Iris pigment epithelial cell (primary cell): ENCODE measurements around the gene ING5.

Experiments used
- DNase-seq: peaks from one replicate; pipeline ENCODE4 v3.0.0-alpha.2; 2011; ENCODE audit warnings: low read depth

The ING5 gene

GRCh38 chr2:241760301-241760771 is 58.5 kb downstream of the ING5 start:
- DNase-seq = no peak

- DNase-seq = no peak
These were observed 60.6 kb downstream of the ING5 start for GRCh38 chr2:241762321-241762932.

DNA sequence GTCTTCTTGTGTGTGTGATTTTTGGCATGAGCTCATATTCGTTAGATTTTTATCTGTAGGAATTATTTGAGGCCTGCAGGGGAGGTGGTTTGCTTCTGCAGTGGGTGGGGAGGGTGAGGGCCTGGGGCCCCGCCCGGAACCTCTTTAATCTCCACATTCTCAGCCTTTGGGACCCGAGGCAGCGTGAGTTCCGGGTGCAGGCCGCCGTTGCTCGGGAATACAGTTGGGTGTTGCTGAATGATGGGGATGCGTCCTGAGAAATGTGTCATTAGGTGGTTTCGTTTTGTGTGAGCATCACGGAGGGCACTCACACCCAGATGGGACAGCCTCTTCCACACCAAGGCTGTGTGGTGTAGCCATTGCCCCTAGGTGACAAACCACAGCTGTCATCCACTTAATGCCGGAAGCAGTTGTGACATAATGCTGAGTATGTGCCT is 61.1 kb downstream of the ING5 start:
- DNase-seq = no peak

GRCh38 chr2:241763551-241764274 is 61.9 kb downstream of the ING5 start:
- DNase-seq = no peak

DNA sequence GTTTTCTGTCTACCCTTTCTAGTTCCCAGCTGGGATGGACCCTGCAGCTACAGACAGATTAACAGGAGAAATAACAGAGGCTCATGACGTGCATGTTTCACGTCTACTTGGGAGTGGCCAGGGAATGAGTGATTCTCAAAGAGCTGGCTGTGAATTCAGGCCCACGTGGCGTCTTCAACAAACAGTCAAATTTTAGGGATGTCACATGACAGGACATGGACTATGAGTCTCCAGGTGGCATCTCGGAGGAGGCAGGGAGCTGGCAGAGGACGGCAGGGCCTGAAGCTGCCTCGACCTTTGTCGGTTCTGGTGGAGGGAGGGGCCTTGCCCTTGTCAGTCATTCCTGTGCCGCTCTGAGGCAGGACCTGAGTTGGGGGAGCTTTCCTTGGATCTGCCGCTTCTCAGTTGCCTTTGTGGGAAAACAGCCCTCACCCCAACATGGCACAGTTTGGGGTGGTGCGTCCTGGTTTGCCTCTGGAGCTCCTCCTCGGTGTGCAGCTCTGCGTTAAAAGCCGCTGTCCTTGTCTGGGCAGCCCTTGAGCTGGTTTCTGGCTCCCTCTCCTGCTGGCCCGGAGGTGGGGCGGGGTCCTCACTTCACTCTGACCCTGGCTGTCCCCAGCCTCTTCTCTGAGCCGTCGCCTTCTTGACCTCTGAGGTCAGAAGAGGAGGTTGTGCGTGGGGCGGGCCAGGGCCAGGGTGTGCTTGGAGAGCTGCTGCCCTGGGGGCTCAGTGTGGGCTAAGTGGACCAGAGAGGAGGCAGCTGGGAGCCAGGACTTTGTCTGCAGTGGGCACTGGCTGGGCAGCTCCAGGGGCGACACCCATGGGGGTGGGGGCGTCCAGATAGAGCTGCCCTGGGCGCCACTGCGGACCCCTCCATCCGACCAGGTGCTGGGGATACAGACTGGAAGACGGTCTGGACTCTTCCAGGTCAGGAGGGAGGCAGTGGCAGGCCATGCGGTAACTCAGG is 62.7 kb downstream of the ING5 start:
- DNase-seq = peak; percentile 9

- DNase-seq = no peak
These were observed 65.8 kb downstream of the ING5 start for GRCh38 chr2:241767464-241768250.

DNA sequence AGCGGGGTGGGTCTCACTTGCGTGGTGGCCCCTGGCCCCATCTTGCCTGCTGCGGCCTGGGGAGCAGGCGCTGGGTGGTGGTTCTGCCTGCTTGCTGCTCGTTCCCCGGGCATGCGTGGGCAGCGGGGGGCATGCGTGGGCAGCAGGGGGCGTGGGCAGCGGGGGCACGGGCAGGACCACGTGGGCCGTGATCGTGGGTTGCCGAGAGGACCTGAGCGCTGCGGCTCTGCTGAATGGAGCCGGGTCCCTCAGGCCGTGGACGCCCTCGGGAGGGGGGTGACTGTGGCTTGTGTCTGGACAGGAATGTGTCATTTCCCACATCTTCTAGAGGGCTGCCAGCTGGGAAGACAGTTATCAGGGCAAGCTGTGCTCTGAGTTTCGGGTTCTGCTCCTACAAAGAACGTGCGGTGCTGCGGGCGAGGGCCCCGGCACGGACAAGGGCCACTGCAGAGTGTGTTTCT is 66.4 kb downstream of the ING5 start:
- DNase-seq = no peak

DNA sequence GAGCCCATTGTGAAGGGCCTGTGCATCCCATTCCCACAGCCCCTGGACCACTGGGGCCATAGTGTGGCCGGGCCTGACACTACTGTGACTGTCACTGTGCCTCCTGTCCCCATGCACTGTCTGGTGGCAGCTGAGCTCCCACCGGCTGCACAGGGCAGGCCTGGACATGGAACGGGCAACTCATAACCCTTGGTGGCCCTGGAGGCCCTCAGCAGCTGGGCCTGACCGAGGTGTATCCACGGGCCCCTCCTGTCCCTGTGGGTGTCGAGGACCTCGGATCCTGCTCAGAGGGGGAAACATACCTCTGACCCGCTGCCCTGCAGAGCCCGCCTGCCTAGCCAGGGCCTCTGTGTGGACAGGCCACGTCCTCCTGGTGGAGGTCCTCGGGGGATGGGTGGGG is 67.0 kb downstream of the ING5 start:
- no peak for DNase-seq

DNA sequence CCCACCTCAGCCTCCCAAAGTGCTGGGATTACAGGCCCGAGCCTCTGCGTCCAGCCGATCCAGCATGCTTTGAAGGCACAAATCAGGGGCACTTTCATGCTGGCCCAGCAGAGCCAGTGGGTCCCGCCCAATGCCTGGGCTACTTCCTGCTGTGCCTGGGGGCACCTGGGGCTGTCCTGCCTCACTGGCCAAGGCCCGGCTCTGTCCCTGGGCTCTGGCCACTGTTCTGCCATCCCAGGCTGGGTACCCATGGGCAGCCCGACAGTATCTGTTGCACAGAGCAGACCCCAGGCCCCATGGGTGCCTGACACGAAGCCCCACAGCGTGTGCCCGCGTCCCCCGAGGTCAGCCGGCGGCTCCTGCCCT is 68.0 kb downstream of the ING5 start:
- no peak for DNase-seq

GRCh38 chr2:241770185-241770935 is 68.5 kb downstream of the ING5 start:
- DNase-seq = no peak

DNA sequence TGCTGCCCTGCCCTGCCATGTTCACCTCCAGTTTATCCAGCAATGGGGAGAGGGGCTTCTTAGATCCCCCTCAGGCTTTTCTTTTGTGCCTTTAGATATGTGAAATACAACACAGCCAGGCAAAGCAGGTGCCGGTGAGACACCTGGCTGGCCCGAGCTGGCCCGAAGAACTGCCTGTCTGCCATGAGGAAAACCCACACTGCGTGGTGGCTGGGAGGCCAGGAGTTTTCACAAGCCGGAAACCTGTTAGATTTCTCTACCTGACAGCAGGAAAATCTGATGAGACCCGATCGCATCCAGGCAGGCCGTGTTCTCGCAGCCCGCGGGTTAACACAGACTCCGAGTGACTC is 69.1 kb downstream of the ING5 start:
- no peak for DNase-seq

DNA sequence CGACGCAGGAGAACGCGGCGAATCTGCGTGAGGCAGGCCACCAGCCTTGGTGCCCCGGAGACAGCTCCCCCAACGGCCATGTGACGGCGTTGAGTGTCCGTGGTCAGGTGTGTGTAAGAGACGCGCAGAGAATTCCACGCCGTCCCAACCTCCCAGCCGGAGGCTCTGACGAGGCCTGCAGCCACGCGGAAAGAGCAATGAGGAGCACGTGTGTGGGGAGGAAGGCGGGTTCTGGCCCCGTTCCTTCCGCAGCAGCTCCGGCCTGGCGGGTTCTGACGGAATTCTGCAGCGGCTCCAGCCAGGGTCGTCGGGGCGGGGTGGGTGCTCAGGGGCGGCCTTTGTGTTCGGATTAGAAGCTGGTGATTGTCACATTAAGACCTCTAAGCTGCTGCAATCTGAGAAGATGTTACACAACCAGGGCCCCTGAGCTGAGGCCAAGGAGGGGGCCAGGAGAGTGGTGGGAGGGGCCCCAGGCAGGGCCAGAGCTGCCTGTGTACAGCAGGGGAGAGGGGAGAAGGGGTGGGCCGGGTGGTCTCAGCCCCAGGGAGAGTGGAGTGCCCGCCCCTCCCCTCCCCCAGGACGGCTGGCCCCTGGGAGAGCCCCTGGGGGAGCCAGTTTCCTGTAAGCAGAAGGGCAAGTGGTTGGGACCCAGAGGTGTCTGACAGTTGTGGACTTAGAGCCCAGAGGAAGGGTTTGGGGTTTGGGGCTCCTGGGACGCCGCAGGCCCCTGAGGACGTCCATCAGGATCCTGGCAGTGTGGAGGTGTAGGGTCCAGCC is 69.6 kb downstream of the ING5 start:
- peak; percentile 51 for DNase-seq

- DNase-seq = no peak
These were observed 70.2 kb downstream of the ING5 start for GRCh38 chr2:241772063-241772499.

GRCh38 chr2:241773511-241774418 is 71.9 kb downstream of the ING5 start:
- DNase-seq = no peak

DNA sequence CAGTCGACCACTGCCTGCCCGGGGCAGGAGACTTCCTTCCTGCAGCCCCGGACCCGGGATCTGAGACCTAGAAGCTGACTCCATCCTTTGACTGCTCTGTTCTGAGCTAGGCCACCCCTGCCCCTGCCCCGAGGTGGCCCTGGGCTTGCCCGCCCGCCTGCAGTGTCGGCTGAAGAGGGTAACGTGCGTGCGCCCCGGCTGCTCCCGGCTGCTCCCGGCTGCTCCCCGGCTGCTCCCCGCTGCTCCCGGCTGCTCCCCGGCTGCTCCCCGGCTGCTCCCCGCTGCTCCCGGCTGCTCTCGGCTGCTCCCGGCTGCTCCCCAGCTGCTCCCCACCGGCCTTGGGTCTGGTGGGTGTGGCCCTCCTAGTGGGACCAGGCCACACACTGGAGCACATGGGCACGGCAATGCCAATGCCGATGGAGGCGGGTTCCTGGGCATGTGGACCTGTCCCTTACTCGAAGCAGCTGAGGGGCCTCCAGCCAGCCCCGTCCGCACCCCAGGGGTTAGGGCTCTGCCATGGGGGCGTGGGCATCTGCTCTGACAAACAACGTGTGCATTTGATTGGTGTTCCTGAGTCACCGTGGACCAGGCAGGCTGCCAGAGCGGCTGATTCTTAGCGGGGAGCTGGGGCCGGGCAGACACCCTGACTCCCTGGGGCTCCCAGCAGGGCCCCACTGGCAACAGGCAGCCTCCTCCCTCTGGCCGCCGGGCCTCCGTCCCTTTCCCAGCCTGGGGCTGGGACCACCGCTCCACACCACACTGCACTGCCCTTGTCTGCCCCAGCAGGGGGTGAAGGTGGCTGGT is 72.8 kb downstream of the ING5 start:
- DNase-seq = peak; percentile 73

GRCh38 chr2:241775223-241776177 is 73.7 kb downstream of the ING5 start:
- DNase-seq = no peak
